T-helper 1 cell treated with Interleukin-12 subunit alpha and Interleukin-12 subunit beta and Interleukin-4 antibody, amounts not matched to agents 30 ng/mL and 1 ng/mL, for 36 hours (primary cell): ENCODE results near the gene DCXR. TPM values are rescaled to one million over a fixed set of nuclear protein-coding genes. Genes with fewer than 3 reads are reported as not detected.

ENCODE experiments used
- intact Hi-C: fragments of 100-400 bp; cut with micrococcal nuclease; formaldehyde crosslinking; loops from one replicate; pipeline ENCODE4 v1.15.1; 2024
- total RNA-seq: library from RNA; stranded (reverse); gene quantifications from 2 replicates; pipeline ENCODE4 v1.2.3, GENCODE V29; 2022

The DCXR gene
- total RNA-seq, 1 donor from 2014 or later = 92.9 TPM

DNA sequence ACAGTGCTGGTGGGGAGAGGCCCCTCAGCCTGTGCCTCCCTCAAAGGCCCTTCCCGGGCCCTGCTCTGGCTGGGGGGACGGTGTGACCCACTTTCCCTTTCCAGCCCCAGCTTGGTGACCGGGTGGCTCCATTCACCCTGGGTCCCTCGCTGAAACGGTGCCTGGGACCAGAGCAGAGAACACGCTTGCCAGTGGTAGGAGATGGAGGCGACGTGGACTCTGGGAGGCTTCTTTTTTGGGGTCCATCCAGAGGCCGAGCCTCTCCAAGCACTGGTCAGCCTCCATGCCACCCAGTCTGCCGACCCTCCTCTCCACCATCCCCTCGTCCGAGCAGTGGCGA is 22.6 kb downstream of the DCXR start:
- intact Hi-C loops = no loop called here

DNA sequence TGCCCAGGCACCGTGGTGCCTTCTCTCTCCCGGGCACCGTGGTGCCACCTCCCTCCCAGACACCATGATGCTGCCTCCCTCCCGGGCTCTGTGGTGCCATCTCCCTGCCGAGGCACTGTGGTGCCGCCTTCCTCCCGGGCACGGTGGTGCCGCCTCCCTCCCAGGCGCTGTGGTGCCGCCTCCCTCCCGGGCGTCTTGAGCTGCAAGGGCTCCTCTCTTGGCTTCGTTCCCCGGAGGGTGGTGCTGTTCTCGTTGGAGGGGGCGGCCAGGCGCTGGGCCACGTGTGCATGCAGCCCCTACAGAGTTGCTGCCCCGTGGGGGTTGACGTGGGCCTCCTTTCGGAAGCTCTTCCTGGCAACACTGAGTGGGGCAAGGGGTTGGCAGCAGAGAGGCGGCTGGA is 23.1 kb downstream of the DCXR start:
- intact Hi-C loops = no loop called here

DNA sequence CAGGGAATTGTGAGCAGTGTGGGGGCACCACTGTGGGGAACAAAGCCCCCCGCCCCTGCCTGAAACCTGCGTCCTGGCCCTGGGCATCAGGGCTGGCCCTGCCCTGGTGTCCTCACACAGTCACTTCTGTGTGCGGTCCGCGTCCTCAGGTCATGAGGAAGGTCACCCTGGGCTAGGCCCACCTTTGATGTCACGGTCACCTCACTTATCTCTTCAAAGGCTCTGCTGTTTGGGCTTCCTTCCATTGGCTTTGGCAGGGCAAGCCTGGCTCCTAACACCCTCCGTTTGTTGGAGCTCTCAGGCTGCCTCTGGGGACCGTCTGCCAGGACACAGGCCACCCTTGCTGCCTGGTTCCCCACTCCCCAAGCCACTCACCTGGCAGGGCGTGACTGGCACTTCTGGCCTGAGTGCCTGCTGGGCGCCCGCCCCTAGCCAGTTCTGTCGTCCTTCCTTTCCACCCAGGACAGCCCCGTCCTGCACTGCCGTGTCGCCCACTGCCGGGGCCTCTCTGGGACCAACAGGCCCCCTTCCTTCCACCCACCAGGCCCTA is 23.6 kb downstream of the DCXR start:
- intact Hi-C loops = no loop called here

DNA sequence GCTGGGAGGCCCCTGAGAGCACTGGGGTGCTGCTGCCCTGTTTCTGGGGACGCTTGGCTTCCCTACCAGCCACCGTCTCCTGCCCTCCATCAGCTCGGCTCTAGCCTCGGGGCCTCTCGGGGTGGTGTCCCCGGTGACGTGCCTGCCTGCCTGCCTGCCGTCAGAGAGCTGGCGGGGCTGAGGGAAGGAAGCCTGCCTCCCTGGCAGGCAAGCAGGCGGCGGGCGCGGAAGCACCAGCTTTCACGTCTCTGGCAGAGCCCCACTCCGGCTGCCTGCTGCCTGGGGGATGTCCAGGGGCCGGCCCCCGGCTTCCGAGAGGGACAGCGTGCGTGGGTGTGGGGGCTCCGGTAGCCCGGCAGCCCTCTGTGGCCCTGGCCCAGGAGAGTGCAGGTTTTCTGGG is 24.2 kb downstream of the DCXR start:
- intact Hi-C loops = no loop called here

DNA sequence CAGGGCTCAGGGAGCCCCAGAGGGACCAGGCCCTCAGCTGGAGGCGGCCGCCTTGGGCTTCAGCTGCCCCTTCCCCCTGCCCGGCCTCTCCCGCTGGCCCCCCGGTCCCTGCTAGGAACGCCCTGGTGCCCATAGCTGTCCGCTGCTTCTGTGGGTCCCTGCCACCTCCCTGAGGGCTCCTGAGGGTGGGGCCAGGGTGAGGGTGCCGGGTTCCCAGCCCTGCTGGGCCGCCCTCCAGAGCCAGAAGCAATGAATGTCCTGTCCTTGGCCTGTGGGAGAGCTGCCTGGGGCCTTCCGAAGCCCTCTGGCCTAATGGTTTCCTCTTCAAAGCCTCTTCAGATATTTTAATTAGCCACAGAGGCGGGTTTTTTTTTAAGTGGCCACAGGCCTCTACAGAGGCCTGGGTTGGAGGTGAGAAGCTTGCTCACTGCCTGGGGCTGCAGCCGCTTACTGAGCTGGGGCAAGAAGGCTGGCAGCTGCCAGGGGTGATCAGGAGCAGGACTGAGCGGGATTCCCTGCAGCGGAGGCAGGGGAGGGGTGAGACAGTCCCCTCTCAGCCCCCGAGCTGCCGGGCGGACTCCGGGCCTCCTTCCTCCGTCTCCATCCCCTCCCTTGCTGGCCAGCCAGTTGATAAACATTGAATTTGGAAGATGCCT is 24.7 kb downstream of the DCXR start:
- intact Hi-C loops = no loop called here

DNA sequence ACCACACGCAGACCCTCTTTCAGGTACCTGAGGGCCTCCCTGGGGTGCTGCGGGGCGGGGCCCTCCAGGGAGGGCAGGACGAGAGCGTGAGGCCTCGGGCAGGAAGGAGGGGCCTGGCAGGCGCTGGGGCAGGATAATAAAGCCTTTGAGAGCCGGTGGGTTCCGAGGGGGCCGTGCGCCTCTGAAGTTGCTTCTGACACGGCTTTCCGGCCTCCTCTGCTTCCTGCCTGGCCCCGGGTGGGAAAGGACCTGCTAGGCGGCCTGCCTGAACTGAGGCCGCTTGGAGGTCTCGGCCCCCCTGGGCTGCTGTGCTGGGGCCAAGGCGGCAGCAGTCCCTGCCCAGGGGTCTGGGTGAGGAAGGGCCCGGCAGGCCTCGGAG is 25.2 kb downstream of the DCXR start:
- intact Hi-C loops = no loop called here

DNA sequence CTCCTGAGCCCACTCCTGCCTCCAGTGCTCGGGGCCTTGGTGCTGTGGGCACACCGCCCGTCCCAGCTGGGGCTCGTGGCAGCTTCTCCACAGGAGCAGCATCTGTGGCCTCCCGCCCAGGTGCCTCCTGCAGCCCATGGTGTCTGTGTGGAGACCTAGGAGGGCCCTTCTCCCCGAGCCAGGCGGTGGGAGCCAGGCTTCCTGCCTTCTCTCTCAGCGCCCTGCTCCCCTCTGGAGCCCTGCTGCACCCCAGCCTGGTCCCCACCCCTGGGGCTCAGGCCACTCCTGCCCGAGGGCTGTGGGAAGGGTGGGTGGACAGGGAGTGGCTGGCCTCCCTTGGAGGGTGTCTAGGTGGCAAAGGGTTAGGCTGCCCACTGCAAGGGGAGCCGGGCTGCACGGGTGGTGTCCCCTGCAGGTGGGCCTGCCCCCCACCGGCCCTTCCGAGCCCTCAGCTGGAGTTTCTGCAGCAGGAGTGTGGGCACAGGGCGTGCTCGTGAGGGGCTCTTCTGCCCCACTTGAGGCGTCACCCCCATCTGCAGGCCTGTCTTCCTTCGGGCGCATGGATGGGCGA is 25.8 kb downstream of the DCXR start:
- intact Hi-C loops = no loop called here

DNA sequence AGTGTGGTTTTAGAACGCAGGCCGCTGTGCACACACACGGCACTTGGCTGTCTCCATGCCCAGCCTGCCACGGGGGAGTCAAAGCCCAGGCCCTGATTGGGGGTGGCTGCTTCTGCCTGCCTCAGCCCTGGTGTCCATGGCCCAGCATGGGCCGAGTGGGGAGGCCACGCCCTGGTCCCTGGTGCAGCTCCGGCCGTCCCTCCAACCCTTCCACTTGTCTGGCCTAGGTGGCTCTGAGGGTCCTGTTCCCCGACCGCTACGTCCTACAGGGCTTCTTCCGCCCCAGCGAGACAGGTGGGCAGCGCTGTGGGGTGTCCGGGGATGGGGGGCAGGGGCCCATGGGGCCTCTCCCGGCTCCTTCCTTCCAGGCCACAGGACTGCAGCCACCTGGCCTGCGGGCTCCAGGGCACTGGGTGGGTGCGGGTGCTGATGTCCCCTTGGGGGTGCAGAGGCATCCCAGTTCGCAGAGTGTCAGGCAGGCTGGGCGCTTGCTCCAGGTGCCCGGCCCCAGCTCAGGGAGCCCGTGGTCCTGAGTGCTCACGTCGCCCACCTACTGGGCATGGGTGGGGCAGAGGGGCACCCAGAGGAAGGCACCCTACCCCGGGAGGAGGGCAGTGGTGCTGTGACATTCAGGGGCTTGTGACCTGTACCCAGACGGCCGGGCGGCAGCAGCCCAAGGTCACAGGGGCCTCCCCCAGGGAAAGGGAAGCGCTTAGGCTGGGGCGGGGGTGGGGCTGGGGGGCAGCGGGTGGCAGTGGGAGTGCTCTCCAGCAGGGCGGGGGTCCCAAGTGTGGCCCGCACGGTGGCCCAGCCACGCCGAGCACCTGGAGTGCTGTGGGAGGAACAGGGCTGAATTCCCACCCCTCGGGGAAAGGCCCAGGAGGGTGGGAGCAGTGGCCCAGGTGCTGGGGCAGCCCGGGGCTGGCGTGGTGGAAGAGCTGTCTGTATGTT is 26.6 kb downstream of the DCXR start:
- intact Hi-C loops = no loop called here

DNA sequence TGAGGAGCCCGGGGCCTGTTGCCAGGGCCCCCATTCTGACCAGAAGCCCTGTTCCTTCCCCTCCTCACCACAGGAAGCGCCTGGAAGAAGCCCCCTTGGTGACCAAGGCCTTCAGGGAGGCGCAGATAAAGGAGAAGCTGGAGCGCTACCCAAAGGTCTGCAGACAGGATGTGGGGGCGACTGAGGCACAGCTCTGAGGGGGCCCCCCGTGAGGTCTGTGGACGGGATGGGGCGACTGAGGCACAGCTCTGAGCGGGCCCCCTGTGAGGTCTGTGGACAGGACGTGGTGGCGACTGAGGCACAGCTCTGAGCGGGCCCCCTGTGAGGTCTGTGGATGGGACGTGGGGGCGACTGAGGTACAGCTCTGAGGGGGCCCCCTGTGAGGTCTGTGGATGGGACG is 28.1 kb downstream of the DCXR start:
- intact Hi-C loops = no loop called here

DNA sequence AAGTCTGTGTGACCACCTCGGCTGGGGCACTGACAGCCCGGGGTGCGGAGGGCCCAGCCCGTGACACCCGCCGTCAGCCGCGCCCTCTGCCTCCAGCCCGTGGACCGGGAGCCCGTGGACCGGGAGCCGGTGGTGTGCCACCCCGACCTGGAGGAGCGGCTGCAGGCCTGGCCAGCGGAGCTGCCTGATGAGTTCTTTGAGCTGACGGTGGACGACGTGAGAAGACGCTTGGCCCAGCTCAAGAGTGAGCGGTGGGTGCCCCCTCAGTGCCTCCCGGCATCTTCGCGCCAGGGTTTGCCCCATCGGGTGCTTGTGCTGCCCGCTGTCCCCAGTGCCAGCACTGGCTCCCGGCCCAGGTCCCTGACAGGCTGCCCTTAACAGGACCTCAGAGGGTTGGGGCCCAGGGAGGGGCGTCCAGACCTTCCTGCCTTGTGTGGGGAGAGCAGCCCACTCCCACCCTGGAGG is 28.5 kb downstream of the DCXR start:
- intact Hi-C loops = no loop called here

DNA sequence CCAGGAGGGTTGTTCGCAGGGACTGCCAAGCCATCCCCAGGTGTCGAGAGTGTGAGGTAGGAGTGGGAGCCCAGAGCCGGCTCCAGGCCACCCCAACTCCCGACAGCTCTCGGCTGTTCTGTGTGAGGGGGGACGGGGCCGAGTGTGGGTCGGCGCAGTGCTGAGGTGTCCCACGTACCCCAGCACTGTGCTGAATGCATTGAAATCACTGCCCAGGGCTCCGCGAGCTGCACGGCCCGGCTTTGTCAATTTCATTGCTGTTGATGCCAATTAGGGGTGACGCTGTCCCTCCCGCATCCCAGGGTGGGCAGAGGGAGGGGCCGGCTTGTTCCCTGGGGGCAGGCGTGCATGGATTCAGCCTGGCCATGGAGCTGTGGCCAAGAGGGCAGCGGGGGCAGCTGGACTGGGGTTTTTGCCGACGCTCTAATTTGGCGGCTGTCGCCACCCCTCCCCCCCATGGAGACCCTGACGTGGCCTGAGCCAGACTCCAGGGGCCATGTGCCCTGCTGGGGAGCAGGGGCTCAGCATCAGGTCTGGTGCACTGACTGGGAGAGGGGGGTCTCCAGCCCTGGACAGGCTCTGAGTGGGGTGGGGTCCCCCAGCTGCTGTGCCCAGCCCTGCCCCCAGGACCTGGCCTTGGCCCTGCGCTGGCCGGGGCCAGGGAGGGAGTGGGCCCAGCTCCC is 29.1 kb downstream of the DCXR start:
- intact Hi-C loops = no loop called here

DNA sequence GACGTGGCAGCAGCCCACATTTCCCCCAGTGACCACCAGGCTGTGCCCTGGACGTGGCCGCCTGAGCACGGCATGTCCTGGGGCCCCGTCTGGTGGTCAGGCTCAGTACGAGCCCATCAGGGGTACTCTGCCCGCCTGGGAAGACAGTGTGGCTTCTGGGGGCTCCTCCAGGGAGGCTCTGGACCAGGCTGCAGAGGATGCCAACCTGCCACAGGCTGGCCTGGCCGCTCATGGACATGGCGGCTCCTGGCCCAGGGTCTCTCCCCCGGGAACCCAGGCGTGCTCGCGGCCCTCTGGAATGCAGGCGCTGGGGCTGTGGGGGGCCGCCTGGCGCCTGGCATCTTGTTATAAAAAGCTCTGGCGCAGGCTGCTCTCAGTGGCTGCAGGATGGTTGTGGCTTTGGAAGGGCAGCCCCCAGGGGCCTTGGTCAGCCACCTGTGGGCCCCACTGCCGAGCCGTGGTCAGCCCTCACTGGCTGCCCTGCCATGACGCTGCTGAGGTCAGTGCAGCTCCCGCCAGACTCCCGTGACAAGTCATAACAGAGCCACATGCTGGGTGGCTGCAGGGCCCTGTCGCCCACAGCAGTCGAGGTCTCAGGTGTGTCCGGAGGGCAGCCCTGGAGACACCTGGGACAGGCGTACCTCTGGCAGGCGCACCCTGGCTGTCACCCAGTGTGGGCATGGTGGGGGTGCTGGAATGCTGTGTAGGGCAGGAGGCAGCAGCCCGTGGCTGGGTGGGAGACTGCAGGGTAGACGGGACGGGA is 29.8 kb downstream of the DCXR start:
- intact Hi-C loops = no loop called here

DNA sequence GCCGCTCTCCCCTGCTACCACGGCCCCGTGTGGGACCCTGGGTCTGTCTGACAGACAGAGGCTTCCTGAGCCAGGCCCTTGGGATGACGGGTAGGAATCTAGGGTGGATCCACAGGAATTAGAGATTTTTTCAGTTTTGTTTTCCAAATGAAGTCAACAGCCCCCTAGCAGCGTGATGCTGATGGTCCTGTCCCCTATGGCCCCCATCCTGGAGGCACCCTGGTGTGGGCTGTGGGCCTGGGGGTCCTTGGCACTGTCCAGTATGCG is 30.3 kb downstream of the DCXR start:
- intact Hi-C loops = no loop called here

DNA sequence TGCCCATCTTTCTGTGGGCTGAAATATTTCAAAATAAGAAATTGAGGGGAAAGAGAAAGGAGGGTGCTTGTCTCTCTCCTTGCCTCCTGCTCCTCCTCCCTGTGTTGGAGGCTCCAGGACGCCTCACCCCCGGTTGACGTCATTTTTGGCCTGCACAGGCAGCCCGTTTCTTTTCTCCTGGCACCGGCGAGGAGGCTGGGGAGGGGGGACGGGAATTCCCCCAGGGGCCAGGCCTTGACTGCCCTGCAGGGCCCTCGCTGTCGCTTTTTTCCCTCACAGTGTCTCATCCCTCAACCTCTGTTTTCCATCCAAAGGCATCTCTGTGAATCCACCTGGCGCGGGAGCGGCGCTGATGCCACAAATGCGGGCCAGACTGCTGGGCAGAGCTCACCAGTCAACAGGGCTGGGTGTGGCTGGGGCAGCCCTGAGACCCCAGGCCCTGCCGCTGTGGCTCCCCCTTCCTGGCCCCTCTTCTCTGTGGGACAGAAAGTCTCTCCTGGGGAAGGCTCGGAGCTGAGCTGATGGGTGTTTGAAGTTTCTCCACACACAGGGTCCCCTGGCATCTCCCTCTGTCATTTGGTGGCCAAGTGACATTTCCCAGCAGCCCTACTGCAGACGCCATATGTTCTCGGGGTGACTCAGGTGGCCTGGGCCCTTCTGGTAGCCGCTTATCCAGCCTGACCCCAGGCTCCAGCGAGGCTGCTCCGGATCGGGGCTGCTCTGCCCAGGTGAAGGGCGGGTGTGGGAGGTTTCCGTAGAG is 30.8 kb downstream of the DCXR start:
- intact Hi-C loops = no loop called here

DNA sequence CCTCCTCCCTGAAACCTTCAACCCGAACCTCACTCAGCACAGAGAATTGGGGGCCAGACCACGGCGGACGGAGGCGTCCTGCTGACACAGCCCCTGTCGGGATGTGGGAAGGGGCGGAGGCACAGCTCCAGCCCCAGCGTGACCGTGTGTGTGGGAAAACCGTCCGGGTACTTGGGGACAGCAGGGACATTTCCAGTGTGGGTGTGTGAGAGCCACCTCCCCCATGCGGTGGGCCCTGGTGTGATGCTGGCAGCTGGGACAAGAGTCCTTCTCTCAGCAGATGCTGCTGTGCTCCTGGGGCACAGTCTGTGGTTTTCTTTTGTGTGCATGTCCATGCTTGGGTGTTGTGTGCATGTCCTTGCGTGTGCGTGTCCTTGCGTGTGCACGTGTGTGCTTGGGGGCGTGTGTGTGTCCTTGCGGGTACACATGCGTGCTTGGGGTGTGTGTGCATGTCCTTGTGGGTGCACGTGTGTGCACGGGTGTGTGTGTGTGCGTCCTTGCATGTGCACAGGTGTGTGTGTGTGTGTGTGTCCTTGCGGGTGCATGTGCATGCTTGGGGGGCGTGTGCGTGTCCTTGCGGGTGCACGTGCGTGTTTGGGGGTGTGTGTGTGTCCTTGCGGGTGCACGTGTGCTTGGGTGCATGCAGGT is 31.7 kb downstream of the DCXR start:
- intact Hi-C loops = no loop called here

DNA sequence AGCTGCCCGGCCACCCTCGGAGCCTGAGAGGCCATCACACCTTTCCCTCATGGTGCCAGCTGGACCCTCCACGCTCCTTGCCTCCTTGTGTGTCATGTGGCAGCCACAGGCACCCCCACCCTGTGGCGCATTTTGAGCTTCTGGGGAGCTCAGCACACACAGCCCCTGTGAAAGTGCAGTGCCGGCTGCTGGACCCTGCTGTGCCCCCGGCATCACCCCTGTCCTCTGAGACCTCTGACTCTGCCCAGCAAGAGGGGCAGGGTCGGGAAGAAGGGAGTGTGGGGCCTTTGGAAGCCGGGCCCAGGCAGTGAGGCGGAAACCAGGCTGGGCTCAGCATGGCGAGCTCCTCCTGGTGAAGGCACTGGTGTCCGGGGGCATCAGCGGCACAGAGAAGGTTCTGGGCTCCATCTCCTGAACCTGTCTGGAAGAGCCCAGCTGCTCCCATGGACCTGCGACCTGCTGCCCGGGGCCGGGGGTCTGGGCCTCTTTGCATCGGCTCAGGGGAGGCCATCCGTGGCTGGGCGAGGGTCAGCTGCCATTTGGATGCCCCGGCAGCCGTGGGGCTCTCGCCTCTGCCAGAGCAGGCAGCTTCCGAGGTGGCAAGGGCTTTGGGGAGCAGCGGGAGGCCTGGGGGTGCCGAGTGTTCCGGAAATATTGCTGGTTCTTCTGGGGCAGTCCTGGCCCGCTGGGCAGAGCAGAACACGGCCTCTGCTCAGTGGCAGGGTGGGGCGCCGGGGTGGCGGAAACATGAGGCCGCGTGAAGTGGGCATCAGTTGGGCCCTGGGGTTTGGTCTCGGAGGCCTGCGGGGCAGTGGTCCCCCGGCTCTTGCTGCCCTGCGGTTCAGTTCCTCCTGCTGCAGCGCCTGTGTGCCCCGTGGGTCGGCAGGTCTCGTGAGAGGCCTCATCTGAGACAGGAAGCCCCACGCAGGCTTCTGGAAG is 32.7 kb downstream of the DCXR start:
- intact Hi-C loops = no loop called here

DNA sequence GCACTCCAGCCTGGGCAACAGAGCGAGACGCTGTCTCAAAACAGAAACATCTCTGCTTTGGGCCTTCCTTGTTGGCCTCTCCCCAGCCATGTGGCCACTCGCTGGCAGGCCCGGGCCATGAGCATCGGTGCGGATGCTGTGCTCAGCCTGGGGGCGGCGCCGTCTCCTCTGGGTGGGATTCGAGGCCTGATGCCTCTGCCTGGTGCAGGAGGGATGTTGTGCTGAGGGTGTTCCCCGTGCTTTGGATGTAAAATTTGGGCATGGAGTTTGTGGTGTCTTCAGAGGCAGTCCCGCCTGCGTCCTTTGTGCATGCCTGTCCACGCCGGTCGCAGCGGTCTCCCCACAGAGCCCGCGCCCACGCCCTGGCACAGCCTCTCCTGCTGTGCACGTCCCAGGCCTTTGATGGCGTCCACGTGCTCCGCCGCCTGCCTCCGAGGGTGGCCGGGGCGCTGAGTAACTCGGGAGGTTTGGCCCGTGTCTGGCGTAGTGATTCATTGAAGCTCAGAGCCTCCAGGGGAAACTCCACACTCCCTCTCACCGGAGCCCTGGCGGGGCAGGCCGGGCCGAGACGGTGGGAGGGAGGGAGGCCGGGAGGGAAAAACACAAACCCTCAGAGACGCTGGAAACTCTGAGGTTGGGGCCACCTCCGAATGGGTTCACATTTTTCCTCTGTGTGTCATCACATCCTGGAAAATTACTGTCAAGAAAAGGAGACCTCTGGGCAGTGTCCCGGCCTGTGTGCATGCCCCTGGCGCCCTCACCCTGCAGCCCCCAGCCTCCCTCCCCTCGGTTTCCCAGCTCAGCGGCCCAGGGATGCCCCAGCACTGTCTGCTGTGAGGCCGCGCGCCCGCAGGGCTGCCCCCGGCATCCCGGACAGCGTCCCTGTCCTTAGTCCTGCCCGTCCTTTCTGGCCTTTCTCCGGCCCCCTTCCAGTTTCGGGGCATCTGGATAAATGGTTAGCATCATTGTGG is 33.8 kb downstream of the DCXR start:
- intact Hi-C loops = no loop called here
